Lower leg skin (tissue), 3 donors: ENCODE measurements around the gene MAD1L1.

Source experiments
- POLR2A ChIP-seq, 2 donors: fragments of 450-650 bp; IDR thresholded peaks; one replicate each; pipeline ENCODE4 v1.6.1; 2016 to 2017; ENCODE audit warnings: antibody characterized with exemption in 2 of 2, mild to moderate bottlenecking in 1 of 2, moderate library complexity in 1 of 2
- TF ChIP-seq, protein P1 (sequence below), 3 donors: fragments of 450-650 bp; IDR thresholded peaks; one replicate each; pipeline ENCODE4 v1.5.1; 2016; ENCODE audit warnings: antibody characterized with exemption in 3 of 3, mild to moderate bottlenecking in 3 of 3, moderate library complexity in 2 of 3

DNA sequence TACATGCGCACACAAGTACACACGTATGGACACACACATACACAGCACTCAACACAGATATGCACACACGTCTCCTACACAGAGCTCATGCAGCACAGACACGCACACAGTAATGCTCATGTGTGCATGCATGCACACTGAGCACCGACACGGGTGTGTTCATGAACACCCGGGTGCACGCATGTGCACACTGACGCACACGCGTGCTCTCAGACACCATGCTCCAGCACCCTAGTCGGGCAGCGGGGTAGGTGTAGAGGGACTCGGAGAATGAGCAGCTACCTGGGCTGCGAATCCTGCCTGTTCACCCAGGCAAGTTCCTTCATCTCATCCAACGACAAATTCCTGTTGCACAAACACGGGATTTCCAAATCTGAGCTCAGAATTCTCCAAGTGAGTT lies 184.7 kb downstream of the MAD1L1 start:
- TF ChIP-seq, protein P1, sequence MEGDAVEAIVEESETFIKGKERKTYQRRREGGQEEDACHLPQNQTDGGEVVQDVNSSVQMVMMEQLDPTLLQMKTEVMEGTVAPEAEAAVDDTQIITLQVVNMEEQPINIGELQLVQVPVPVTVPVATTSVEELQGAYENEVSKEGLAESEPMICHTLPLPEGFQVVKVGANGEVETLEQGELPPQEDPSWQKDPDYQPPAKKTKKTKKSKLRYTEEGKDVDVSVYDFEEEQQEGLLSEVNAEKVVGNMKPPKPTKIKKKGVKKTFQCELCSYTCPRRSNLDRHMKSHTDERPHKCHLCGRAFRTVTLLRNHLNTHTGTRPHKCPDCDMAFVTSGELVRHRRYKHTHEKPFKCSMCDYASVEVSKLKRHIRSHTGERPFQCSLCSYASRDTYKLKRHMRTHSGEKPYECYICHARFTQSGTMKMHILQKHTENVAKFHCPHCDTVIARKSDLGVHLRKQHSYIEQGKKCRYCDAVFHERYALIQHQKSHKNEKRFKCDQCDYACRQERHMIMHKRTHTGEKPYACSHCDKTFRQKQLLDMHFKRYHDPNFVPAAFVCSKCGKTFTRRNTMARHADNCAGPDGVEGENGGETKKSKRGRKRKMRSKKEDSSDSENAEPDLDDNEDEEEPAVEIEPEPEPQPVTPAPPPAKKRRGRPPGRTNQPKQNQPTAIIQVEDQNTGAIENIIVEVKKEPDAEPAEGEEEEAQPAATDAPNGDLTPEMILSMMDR (IDR thresholded peaks at IDR 0.05) = no peak
- TF ChIP-seq POLR2A (IDR thresholded peaks at IDR 0.05) = no peak
